ENCODE measurements around the gene AGMO.

The AGMO gene

GRCh38 chr7:15236952-15237351 lies 324.9 kb downstream of the AGMO start:
- DNase-seq (ENCODE audit: insufficient read length) (no peak), FAIRE-seq (no peak)
- no peak for TF ChIP-seq TAF1 (IDR thresholded peaks at IDR 0.05; ENCODE audit: borderline replicate concordance, low read depth, low read length)
- TF ChIP-seq POLR2A (IDR thresholded peaks at IDR 0.05; ENCODE audit: low read depth, low read length) = no peak
- no peak for TF ChIP-seq POLR2AphosphoS5 (IDR thresholded peaks at IDR 0.05; ENCODE audit: low read depth, low read length)

GRCh38 chr7:15234431-15234830 lies 327.4 kb downstream of the AGMO start:
- DNase-seq (ENCODE audit: insufficient read length) (no peak), FAIRE-seq (no peak)
- TF ChIP-seq POLR2A (IDR thresholded peaks at IDR 0.05; ENCODE audit: low read depth, low read length) = no peak
- no peak for TF ChIP-seq TAF1 (IDR thresholded peaks at IDR 0.05; ENCODE audit: borderline replicate concordance, low read depth, low read length)
- no peak for TF ChIP-seq POLR2AphosphoS5 (IDR thresholded peaks at IDR 0.05; ENCODE audit: low read depth, low read length)

- no peak for DNase-seq (ENCODE audit: insufficient read length)
- FAIRE-seq = no peak
Observed at GRCh38 chr7:15228831-15229230, 333.0 kb downstream of the AGMO start.

GRCh38 chr7:15225981-15226380 lies 335.8 kb downstream of the AGMO start:
- FAIRE-seq = no peak
- DNase-seq (ENCODE audit: insufficient read length) = no peak
- TF ChIP-seq POLR2AphosphoS5 (IDR thresholded peaks at IDR 0.05; ENCODE audit: low read depth, low read length) (no peak), POLR2A (IDR thresholded peaks at IDR 0.05; ENCODE audit: low read depth, low read length) (no peak)

More at GRCh38 chr7:15228831-15229230, 333.0 kb downstream of the AGMO start:
- TF ChIP-seq TAF1 (IDR thresholded peaks at IDR 0.05; ENCODE audit: borderline replicate concordance, low read depth, low read length) (no peak), POLR2AphosphoS5 (IDR thresholded peaks at IDR 0.05; ENCODE audit: low read depth, low read length) (no peak), POLR2A (IDR thresholded peaks at IDR 0.05; ENCODE audit: low read depth, low read length) (no peak)

- no peak for DNase-seq (ENCODE audit: insufficient read length)
- no peak for FAIRE-seq
- TF ChIP-seq TAF1 (IDR thresholded peaks at IDR 0.05; ENCODE audit: borderline replicate concordance, low read depth, low read length) (no peak), POLR2AphosphoS5 (IDR thresholded peaks at IDR 0.05; ENCODE audit: low read depth, low read length) (no peak), POLR2A (IDR thresholded peaks at IDR 0.05; ENCODE audit: low read depth, low read length) (no peak)
Observed at GRCh38 chr7:15219758-15220157, 342.1 kb downstream of the AGMO start.

GRCh38 chr7:15218261-15218660 lies 343.6 kb downstream of the AGMO start:
- TF ChIP-seq TAF1 (IDR thresholded peaks at IDR 0.05; ENCODE audit: borderline replicate concordance, low read depth, low read length) (no peak), POLR2AphosphoS5 (IDR thresholded peaks at IDR 0.05; ENCODE audit: low read depth, low read length) (no peak), POLR2A (IDR thresholded peaks at IDR 0.05; ENCODE audit: low read depth, low read length) (no peak)
- FAIRE-seq (no peak), DNase-seq (ENCODE audit: insufficient read length) (no peak)

GRCh38 chr7:15215616-15216015 lies 346.2 kb downstream of the AGMO start:
- FAIRE-seq = no peak
- no peak for DNase-seq (ENCODE audit: insufficient read length)
- TF ChIP-seq POLR2A (IDR thresholded peaks at IDR 0.05; ENCODE audit: low read depth, low read length) (no peak), POLR2AphosphoS5 (IDR thresholded peaks at IDR 0.05; ENCODE audit: low read depth, low read length) (no peak), TAF1 (IDR thresholded peaks at IDR 0.05; ENCODE audit: borderline replicate concordance, low read depth, low read length) (no peak)

- TF ChIP-seq POLR2A (IDR thresholded peaks at IDR 0.05; ENCODE audit: low read depth, low read length) = no peak
- no peak for TF ChIP-seq POLR2AphosphoS5 (IDR thresholded peaks at IDR 0.05; ENCODE audit: low read depth, low read length)
- TF ChIP-seq TAF1 (IDR thresholded peaks at IDR 0.05; ENCODE audit: borderline replicate concordance, low read depth, low read length) = no peak
- DNase-seq (ENCODE audit: insufficient read length) (no peak), FAIRE-seq (no peak)
Observed at GRCh38 chr7:15214976-15215375, 346.8 kb downstream of the AGMO start.

- TF ChIP-seq POLR2A (IDR thresholded peaks at IDR 0.05; ENCODE audit: low read depth, low read length) (no peak), POLR2AphosphoS5 (IDR thresholded peaks at IDR 0.05; ENCODE audit: low read depth, low read length) (no peak), TAF1 (IDR thresholded peaks at IDR 0.05; ENCODE audit: borderline replicate concordance, low read depth, low read length) (no peak)
- DNase-seq (ENCODE audit: insufficient read length) (no peak), FAIRE-seq (no peak)
Observed at GRCh38 chr7:15213093-15213492, 348.7 kb downstream of the AGMO start.

GRCh38 chr7:15209429-15209828 lies 352.4 kb downstream of the AGMO start:
- no peak for FAIRE-seq
- DNase-seq (ENCODE audit: insufficient read length) = no peak
- TF ChIP-seq POLR2AphosphoS5 (IDR thresholded peaks at IDR 0.05; ENCODE audit: low read depth, low read length) (no peak), TAF1 (IDR thresholded peaks at IDR 0.05; ENCODE audit: borderline replicate concordance, low read depth, low read length) (no peak), POLR2A (IDR thresholded peaks at IDR 0.05; ENCODE audit: low read depth, low read length) (no peak)

GRCh38 chr7:15204421-15204820 lies 357.4 kb downstream of the AGMO start:
- FAIRE-seq = no peak
- TF ChIP-seq POLR2A (IDR thresholded peaks at IDR 0.05; ENCODE audit: low read depth, low read length) (no peak), TAF1 (IDR thresholded peaks at IDR 0.05; ENCODE audit: borderline replicate concordance, low read depth, low read length) (no peak), POLR2AphosphoS5 (IDR thresholded peaks at IDR 0.05; ENCODE audit: low read depth, low read length) (no peak)
- no peak for DNase-seq (ENCODE audit: insufficient read length)

- FAIRE-seq (no peak), DNase-seq (ENCODE audit: insufficient read length) (no peak)
- TF ChIP-seq POLR2AphosphoS5 (IDR thresholded peaks at IDR 0.05; ENCODE audit: low read depth, low read length) = no peak
- TF ChIP-seq POLR2A (IDR thresholded peaks at IDR 0.05; ENCODE audit: low read depth, low read length) = no peak
- TF ChIP-seq TAF1 (IDR thresholded peaks at IDR 0.05; ENCODE audit: borderline replicate concordance, low read depth, low read length) = no peak
Observed at GRCh38 chr7:15199482-15199881, 362.3 kb downstream of the AGMO start.
